HepG2 (cell line): Measurements from ENCODE around the gene LRP10. TPM values are rescaled to one million over a fixed set of nuclear protein-coding genes. Genes with fewer than 3 reads are reported as not detected.

Experiments
- ATAC-seq: fragments of 200-7000 bp; cut with Tn5 transposase; 3 replicates; pipeline ENCODE4 v1.9.1; 2020; ENCODE audit warnings: mild to moderate bottlenecking, moderate library complexity
- BruUV-seq: library from RNA; stranded (reverse); fragments of 400-500 nt; replicated peaks from 2 replicates; lab custom pipeline; 2021; lab: Mats Ljungman, UMichigan
- CTCF ChIA-PET: fragments of 300-600 bp; formaldehyde crosslinking; extraction: SDS; loops from one replicate; lab custom pipeline; 2021; ENCODE audit warnings: low total read pairs, inconsistent platforms, low intra/inter-chr PET ratio; lab: Yijun Ruan, JAX
- POLR2A ChIA-PET: fragments of 350-600 bp; sonication (Branson Sonifier 250); formaldehyde crosslinking; loops from one replicate; lab custom pipeline; 2020; ENCODE audit warnings: antibody characterized with exemption, inconsistent platforms; lab: Yijun Ruan, JAX
- DNase-seq: peaks from one replicate; pipeline ENCODE4 v3.0.0-alpha.2; 2015; ENCODE audit warnings: low spot score
- FAIRE-seq: peaks from 3 replicates; lab custom pipeline; 2011; peaks lifted over from hg19 to GRCh38; lab: Jason Lieb, UNC
- H2AFZ ChIP-seq: one replicate; pipeline ENCODE4 v1.6.1; 2011; ENCODE audit warnings: low read length, inconsistent platforms
- H3K27ac ChIP-seq: fragments of 300-600 bp; 3 replicates; pipeline ENCODE4 v1.8.0; 2011; ENCODE audit warnings: mixed run types, mild to moderate bottlenecking, mixed read lengths, low read length, inconsistent platforms; ENCODE audit not compliant: insufficient read depth; ENCODE audit errors: extremely low read length
- H3K27me3 ChIP-seq, 2 experiments: fragments of 200-600 bp in 1 of 2; 2 replicates in 1 of 2; 3 replicates in 1 of 2; pipeline versions ENCODE4 v1.6.0 to v1.8.0; 2011; ENCODE audit warnings: low read length in 2 of 2, mild to moderate bottlenecking in 2 of 2, moderate library complexity in 2 of 2, inconsistent platforms in 1 of 2; ENCODE audit not compliant: insufficient read depth in 2 of 2, control insufficient read depth in 1 of 2
- H3K36me3 ChIP-seq, 2 experiments: fragments of 200-600 bp in 1 of 2; replicated peaks in 1 of 2; 2 replicates in 1 of 2; 3 replicates in 1 of 2; pipeline versions ENCODE4 v1.5.1 to v1.8.0; 2011; ENCODE audit warnings: low read length in 2 of 2, inconsistent platforms in 1 of 2; ENCODE audit not compliant: insufficient read depth in 2 of 2, control insufficient read depth in 1 of 2
- H3K4me1 ChIP-seq: 2 replicates; pipeline ENCODE4 v1.5.1; 2012; ENCODE audit warnings: low read length, inconsistent platforms; ENCODE audit not compliant: insufficient read depth
- H3K4me2 ChIP-seq: 2 replicates; pipeline ENCODE4 v1.6.0; 2011; ENCODE audit warnings: low read depth, low read length, inconsistent platforms
- H3K4me3 ChIP-seq, 3 experiments: fragments of 200-600 bp in 1 of 3; sonication (generic), shearing (Covaris generic) in 1 of 3; replicated peaks in 1 of 3; 2 replicates each; pipeline ENCODE4 v1.5.1; 2011 to 2016; ENCODE audit warnings: low read length in 3 of 3, inconsistent platforms in 2 of 3, low read depth in 2 of 3, mild to moderate bottlenecking in 2 of 3, control low read depth in 1 of 3, mixed read lengths in 1 of 3; ENCODE audit not compliant: insufficient read depth in 1 of 3
- H3K79me2 ChIP-seq: one replicate; pipeline ENCODE4 v1.6.1; 2011; ENCODE audit warnings: low read length, inconsistent platforms; ENCODE audit not compliant: insufficient read depth
- H3K9ac ChIP-seq: 2 replicates; pipeline ENCODE4 v1.6.0; 2011; ENCODE audit warnings: mild to moderate bottlenecking, low read depth, low read length, inconsistent platforms; ENCODE audit not compliant: insufficient read depth
- H3K9me3 ChIP-seq: 2 replicates; pipeline ENCODE4 v1.5.1; 2012; ENCODE audit warnings: mild to moderate bottlenecking, low read length
- H4K20me1 ChIP-seq: 2 replicates; pipeline ENCODE4 v1.6.0; 2011; ENCODE audit warnings: inconsistent platforms, mild to moderate bottlenecking, low read length, moderate library complexity; ENCODE audit not compliant: insufficient read depth
- HIVEP1 ChIP-seq: sonication (generic); formaldehyde crosslinking; IDR thresholded peaks from 2 replicates; pipeline ENCODE4 v1.4.0; 2020; ENCODE audit warnings: mild to moderate bottlenecking, missing genetic modification reagents
- MXD1 ChIP-seq: sonication (generic); formaldehyde crosslinking; IDR thresholded peaks from 2 replicates; pipeline ENCODE4 v1.4.0; 2020; ENCODE audit warnings: mild to moderate bottlenecking, missing genetic modification reagents
- NFAT5 ChIP-seq: sonication (generic); formaldehyde crosslinking; IDR thresholded peaks from 2 replicates; pipeline ENCODE4 v1.4.0; 2020; ENCODE audit warnings: missing genetic modification reagents
- NR0B2 ChIP-seq: sonication (generic); formaldehyde crosslinking; IDR thresholded peaks from 2 replicates; pipeline ENCODE4 v1.4.0; 2020; ENCODE audit warnings: mild to moderate bottlenecking, missing genetic modification reagents
- PAX8 ChIP-seq: sonication (generic); formaldehyde crosslinking; IDR thresholded peaks from 2 replicates; pipeline ENCODE4 v1.8.0; 2022; ENCODE audit warnings: mild to moderate bottlenecking, missing genetic modification reagents, borderline replicate concordance
- TCF12 ChIP-seq, 2 experiments: fragments of 450-650 bp in 1 of 2; sonication (generic) in 1 of 2; formaldehyde crosslinking in 1 of 2; IDR thresholded peaks; 2 replicates each; pipeline versions ENCODE4 v1.6.1 to v1.8.0; 2017 to 2022; ENCODE audit warnings: antibody characterized with exemption in 1 of 2, mild to moderate bottlenecking in 1 of 2, missing genetic modification reagents in 1 of 2, moderate library complexity in 1 of 2
- ZBTB42 ChIP-seq: sonication (generic); formaldehyde crosslinking; IDR thresholded peaks from 2 replicates; pipeline ENCODE4 v1.5.0; 2020; ENCODE audit warnings: mild to moderate bottlenecking, missing genetic modification reagents
- ZNF547 ChIP-seq: sonication (generic); formaldehyde crosslinking; IDR thresholded peaks from 2 replicates; pipeline ENCODE4 v1.5.1; 2020; ENCODE audit warnings: mild to moderate bottlenecking, missing genetic modification reagents
- ZNF576 ChIP-seq: sonication (generic); formaldehyde crosslinking; IDR thresholded peaks from 2 replicates; pipeline ENCODE4 v1.4.0; 2020; ENCODE audit warnings: mild to moderate bottlenecking, missing genetic modification reagents
- WGBS: methylation state at CpG from one replicate; pipeline ENCODE4 v1.1.6; 2017; ENCODE audit warnings: low lambda C conversion rate; 5-methylcytosine and 5-hydroxymethylcytosine counted together
- in situ Hi-C: cut with HindIII; loops from 2 replicates; pipeline ENCODE4 v1.10.0; 2017; ENCODE audit warnings: low pct_unique_long_range_greater_than_20kb; ENCODE audit not compliant: extremely low pct_ligation_motif_present
- intact Hi-C: fragments of 100-400 bp; cut with micrococcal nuclease; formaldehyde crosslinking; loops from one replicate; pipeline ENCODE4 v1.10.0; 2022; ENCODE audit not compliant: unreplicated experiment
- polyA plus RNA-seq, 8 experiments: library from polyadenylated mRNA; depleted of rRNA in 3 of 8; stranded (reverse) in 7 of 8; unstranded in 1 of 8; fragments of >200 nt; fragmentation: Illumina TruSeq in 4 of 8; extraction: Trizol in 4 of 8; gene quantifications; 2 replicates each; pipeline versions ENCODE4 v1.2.1 to v1.2.3, GENCODE V29; 2011 to 2016; ENCODE audit warnings: low read depth in 4 of 8, missing spikeins in 1 of 8, mixed read lengths in 1 of 8; ENCODE audit not compliant: insufficient read depth in 1 of 8
- total RNA-seq, 5 experiments: library from RNA; depleted of rRNA; stranded (reverse); fragments of >200 nt; fragmentation: Illumina TruSeq; extraction: Trizol; gene quantifications; 2 replicates each; pipeline ENCODE4 v1.2.3, GENCODE V29; 2016; ENCODE audit warnings: low read depth in 1 of 5

Gene LRP10
- total and polyA plus RNA-seq, 2 of the 13 experiments (the other 11 are each of a cell fraction or from before 2014, with no cell fraction given) = 16.9 to 45.2 TPM

- peak; percentile 40; the same call in 1 of the 2 replicates for TF ChIP-seq NFAT5
- peak; percentile 69; the same call in 1 of the 2 replicates for TF ChIP-seq HIVEP1 (CRISPR knock-in tag)
- no peak for TF ChIP-seq PAX8 (CRISPR knock-in tag)
- peak; percentile 77; the same call in 1 of the 2 replicates for TF ChIP-seq NR0B2 (CRISPR knock-in tag)
Measured at GRCh38 chr14:22923746-22924145, 52.2 kb downstream of the LRP10 start (continued).

- no peaks in the 10 kb centered on the region for H3K9me3 ChIP-seq
- in situ Hi-C loops = no loop called here
- WGBS = 97% methylated on average over 8 of the region's 8 CpGs
- H3K4me3 ChIP-seq = no peak overlapping the region
- no peak overlapping the region for H3K27ac ChIP-seq
- no peak for DNase-seq
- no peak overlapping the region for H2AFZ ChIP-seq
- CTCF ChIA-PET = no interaction called here
- POLR2A ChIA-PET = interaction anchor here (1.9 to 5.5 kb wide), 3 partner anchors 9 to 31 kb away, joined by 7 to 44 read pairs (median 27); partner anchors contain the start of genes HAUS4 and RBM23
- intact Hi-C loops = no loop called here
- TF ChIP-seq TCF12 (IDR thresholded peaks at IDR 0.05) (no peak), TCF12 (CRISPR knock-in tag; IDR thresholded peaks at IDR 0.05) (0 out of 2 replicates have a peak, but pooled peaks have one; percentile 52), MXD1 (CRISPR knock-in tag) (0 out of 2 replicates have a peak, but pooled peaks have one; percentile 51), ZNF547 (CRISPR knock-in tag) (0 out of 2 replicates have a peak, but pooled peaks have one; percentile 49), ZNF576 (CRISPR knock-in tag) (0 out of 2 replicates have a peak, but pooled peaks have one; percentile 39), ZBTB42 (CRISPR knock-in tag) (no peak)
- TF ChIP-seq, all 625 proteins: peak for 4
- H3K4me2 ChIP-seq = no peak overlapping the region
- no peaks in the 10 kb centered on the region; a peak in 1 of 5 replicates for H3K27me3 ChIP-seq
- peaks cover 56 to 65% of the 10 kb centered on the region in 2 experiments for H3K36me3 ChIP-seq
- BruUV-seq = no TSS peak
- H3K9ac ChIP-seq = no peak overlapping the region
- ATAC-seq (no peak), FAIRE-seq (no peak)
- peaks cover 23% of the 10 kb centered on the region for H3K4me1 ChIP-seq
- H4K20me1 ChIP-seq = no peaks in the 10 kb centered on the region
- H3K79me2 ChIP-seq = peaks cover 21% of the 10 kb centered on the region
Measured at GRCh38 chr14:22925513-22925912, 54.0 kb downstream of the LRP10 start.
